Lower leg skin (tissue), 4 donors: ENCODE results near the gene ZC3H18. TPM values are rescaled to one million over a fixed set of nuclear protein-coding genes. Genes with fewer than 3 reads are reported as not detected.

ENCODE experiments used
- DNase-seq, 2 donors: peaks; one replicate each; pipeline ENCODE4 v3.0.0-alpha.2; 2019; ENCODE audit warnings: low spot score in 2 of 2
- H3K4me3 ChIP-seq: fragments of 200-600 bp; sonication (generic); 2 replicates; pipeline ENCODE4 v1.5.1; 2017; ENCODE audit warnings: mild to moderate bottlenecking, low read depth; ENCODE audit not compliant: poor library complexity, severe bottlenecking
- POLR2A ChIP-seq, 2 donors: fragments of 450-650 bp; IDR thresholded peaks; one replicate each; pipeline ENCODE4 v1.6.1; 2016 to 2017; ENCODE audit warnings: antibody characterized with exemption in 2 of 2, mild to moderate bottlenecking in 1 of 2, moderate library complexity in 1 of 2
- WGBS, 2 donors: methylation state at CpG; one replicate each; pipeline ENCODE4 v1.1.5; 2018; 5-methylcytosine and 5-hydroxymethylcytosine counted together
- intact Hi-C: fragments of 100-400 bp; cut with DNase I; formaldehyde crosslinking; loops from one replicate; pipeline ENCODE4 v1.15.0; 2023; ENCODE audit warnings: low total_unique reads
- total RNA-seq, 4 donors: library from RNA; depleted of rRNA; stranded (reverse); fragments of >200 nt; gene quantifications; one replicate each; pipeline ENCODE4 v1.1.0, GENCODE V29; 2016
- TF ChIP-seq, protein P1 (sequence below), 3 donors: fragments of 450-650 bp; IDR thresholded peaks; one replicate each; pipeline ENCODE4 v1.5.1; 2016; ENCODE audit warnings: antibody characterized with exemption in 3 of 3, mild to moderate bottlenecking in 3 of 3, moderate library complexity in 2 of 3

Gene ZC3H18
- total RNA-seq, 4 donors from 2014 or later = 16.5 to 32.3 (median 18.5) TPM

DNA sequence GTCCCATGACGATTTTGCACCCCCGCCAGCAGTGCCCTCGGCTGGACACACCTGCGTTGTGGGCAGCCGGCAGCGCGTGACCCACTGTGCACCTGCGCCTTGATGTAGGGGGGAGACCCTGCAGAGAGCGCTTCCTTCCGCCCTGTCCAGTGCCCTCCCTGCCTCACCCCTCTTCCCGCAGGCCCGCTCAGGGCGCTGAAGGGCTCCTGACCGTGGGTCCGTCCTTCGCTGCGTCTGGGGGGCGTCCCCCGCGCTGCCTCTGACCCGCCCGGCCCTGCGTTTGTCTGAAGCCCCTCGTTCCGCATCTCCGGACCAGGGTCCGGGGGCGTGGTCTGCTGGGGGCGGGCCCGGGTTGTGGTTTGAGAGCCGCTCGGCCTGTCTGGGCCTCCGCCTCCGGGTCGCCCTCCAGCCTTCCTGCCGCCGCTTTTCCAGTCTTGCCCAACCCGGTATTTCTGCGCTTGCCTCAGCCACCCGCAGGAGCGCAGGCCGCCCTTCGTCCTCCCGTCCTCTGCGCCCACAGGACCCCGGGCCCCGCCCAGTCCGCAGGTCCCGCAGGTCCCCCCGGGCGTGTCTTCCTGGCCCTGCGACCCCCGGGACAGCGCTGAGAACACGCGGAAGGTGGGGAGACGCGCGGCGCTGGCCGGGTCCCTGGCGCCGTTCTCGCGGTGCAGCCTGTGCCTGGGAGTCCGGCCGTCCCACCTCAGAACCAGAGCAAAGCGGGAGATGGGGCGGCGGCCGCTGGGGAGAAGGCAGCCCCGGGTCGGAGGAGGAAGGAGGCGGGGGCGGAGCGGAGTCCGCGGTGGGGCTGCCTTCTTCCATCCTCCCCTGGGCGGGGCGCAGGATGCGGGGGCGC is 64.2 kb downstream of the ZC3H18 start:
- intact Hi-C loops = no loop called here
- peak overlapping the region; percentile 19 for H3K4me3 ChIP-seq
- DNase-seq = peak in 1 of 2 donors; percentile 84
- no peak for TF ChIP-seq POLR2A (IDR thresholded peaks at IDR 0.05)
- TF ChIP-seq, protein P1, sequence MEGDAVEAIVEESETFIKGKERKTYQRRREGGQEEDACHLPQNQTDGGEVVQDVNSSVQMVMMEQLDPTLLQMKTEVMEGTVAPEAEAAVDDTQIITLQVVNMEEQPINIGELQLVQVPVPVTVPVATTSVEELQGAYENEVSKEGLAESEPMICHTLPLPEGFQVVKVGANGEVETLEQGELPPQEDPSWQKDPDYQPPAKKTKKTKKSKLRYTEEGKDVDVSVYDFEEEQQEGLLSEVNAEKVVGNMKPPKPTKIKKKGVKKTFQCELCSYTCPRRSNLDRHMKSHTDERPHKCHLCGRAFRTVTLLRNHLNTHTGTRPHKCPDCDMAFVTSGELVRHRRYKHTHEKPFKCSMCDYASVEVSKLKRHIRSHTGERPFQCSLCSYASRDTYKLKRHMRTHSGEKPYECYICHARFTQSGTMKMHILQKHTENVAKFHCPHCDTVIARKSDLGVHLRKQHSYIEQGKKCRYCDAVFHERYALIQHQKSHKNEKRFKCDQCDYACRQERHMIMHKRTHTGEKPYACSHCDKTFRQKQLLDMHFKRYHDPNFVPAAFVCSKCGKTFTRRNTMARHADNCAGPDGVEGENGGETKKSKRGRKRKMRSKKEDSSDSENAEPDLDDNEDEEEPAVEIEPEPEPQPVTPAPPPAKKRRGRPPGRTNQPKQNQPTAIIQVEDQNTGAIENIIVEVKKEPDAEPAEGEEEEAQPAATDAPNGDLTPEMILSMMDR (IDR thresholded peaks at IDR 0.05) = no peak
- 5 to 10% methylated on average over 47 to 60 of the region's 82 CpGs for WGBS, 2 donors

DNA sequence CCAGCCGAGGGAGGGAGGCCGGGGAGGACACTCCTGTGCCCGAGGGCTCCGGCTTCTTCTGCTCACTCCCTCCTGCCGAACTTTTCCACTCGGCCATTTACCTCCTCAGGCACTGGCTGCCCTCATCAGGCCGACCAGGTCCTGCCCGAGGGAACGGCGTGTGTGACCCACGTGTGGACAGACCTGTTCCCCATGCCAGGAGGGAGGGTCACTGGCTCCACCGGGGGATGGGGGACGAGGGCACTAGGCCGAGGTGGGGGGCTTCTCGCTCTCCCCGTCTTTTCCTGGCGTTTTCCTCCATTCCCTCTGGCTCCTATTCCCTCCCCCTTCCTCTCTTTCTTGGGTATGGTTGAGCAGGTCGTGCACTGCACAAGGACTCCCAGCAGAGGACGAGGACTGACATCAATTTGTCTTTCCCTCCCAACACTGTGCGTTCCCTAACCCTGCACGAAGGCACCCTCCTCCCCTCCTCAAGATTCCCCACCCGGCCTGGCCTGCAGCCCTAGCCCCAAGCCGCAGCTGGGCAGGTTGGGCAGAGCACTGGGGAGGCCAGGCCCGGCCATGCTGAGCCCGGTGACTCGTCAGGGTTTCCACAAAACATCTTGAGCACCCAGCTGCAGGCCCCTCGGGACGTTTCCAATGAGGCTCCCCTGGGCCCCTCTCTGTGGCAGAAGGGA is 64.9 kb downstream of the ZC3H18 start:
- intact Hi-C loops = no loop called here

DNA sequence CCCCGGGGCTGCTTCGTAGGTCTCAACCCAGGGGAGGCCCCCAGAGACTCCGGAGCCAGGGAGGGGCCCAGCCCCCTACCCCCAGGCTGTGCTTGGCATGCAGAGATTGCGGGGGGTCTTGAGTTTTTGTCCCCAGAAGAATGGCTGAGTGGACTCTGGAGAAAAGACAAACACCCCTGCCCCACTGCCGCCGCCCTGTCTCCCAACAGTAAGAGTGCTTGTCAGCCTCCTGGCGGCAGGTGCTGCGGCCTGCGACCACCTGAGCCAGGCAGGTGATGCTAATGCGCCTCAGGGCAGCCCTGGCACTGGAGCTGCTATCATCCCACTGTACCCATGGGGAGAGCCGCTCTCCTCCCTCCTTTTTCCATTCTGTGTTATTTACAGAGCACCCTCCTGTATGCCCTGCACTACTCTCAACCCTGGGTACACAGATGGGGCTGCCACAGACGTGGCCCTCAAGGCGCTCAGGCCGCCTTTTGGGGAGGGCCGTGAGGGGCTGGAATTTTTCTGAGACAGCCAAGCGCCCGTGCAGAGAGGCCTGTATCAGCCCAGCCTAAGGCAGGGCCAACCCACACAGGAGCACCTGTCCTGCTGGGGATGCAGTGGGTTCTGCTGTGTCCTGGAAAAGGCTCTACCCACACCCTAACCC is 65.6 kb downstream of the ZC3H18 start:
- no peak overlapping the region for H3K4me3 ChIP-seq
- no peak for DNase-seq
- 77 to 79% methylated on average over 15 to 17 of the region's 17 CpGs for WGBS, 2 donors
- intact Hi-C loops = no loop called here
- no peak for TF ChIP-seq POLR2A (IDR thresholded peaks at IDR 0.05)
- TF ChIP-seq, protein P1 (IDR thresholded peaks at IDR 0.05) = no peak

More for the DNA sequence above, 64.9 kb downstream of the ZC3H18 start:
- peak overlapping the region; percentile 19 for H3K4me3 ChIP-seq
- DNase-seq = peak in 1 of 2 donors; percentile 88
- no peak for TF ChIP-seq POLR2A (IDR thresholded peaks at IDR 0.05)
- TF ChIP-seq, protein P1 (IDR thresholded peaks at IDR 0.05) = no peak
- 31 to 33% methylated on average over 26 to 28 of the region's 28 CpGs for WGBS, 2 donors

DNA sequence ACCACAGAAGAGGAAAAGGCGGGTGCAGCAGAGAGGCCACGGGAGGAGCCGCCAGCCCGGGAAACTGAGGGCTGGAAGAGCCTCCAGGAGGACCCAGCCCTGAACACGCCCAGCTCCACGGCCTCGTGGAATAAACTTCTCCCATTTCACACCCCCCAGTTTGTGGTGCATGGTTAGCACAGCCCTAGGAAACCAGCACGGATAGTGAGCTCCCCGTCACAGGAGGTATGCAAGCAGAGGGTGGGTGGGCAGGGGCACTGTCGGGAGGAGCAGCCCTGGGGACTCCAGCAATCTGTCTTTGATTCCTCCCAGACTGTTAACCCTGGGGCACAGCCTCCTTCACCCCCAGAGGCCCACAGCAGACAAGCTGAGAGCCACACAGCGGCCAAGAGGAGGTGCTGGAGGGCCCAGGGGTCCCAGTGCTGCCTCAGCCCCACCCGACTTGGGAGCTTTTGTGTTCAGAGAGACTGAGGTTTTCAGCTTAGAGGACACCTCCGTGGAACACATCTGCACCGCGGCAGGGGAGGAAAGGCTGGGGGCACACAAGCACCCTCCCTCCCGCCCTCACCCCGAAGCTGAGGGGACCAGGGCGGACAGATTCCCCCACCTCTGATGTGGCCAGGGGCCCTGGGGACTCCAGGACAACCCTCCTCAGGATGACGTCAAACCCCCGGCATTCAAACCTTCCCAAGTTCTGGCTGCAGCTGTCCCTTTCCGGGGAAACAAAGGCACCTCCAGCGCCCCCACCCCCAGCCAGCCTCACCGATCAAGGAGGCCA is 66.5 kb downstream of the ZC3H18 start:
- no peak overlapping the region for H3K4me3 ChIP-seq
- TF ChIP-seq, protein P1 (IDR thresholded peaks at IDR 0.05) = no peak
- no peak for TF ChIP-seq POLR2A (IDR thresholded peaks at IDR 0.05)
- DNase-seq = no peak
- intact Hi-C loops = no loop called here
- WGBS, 2 donors = 58 to 66% methylated on average over 13 to 18 of the region's 23 CpGs
